ENCODE measurements around the gene TRPM2. TPM values are rescaled to one million over a fixed set of nuclear protein-coding genes. Genes with fewer than 3 reads are reported as not detected.

TRPM2 gene
- total RNA-seq, 2 donors from 2014 or later, result 1.6 to 12.5 TPM

DNA sequence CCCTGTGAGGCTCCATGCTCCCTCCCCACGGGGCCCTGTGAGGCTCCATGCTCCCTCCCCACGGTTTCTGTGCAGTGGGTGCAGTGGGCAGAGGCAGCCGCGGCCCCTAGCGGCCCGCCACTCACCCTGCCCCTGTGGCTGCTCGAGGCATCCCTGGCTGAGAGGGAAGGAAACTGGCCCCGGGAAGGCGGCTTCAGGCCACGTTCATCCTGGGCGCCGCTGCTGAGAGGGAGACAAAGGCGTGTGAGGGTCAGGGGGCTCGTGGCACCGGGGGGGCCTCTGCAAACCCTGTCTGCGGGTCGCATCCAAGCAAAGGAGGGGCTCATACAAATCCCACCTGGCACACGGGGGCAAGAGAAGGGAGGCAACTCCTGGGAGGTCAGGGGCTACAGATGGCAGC, 22.7 kb upstream of the TRPM2 start:
- H3K27ac ChIP-seq (ENCODE audit: low read depth, low read length), result no peak overlapping the region
- H3K9ac ChIP-seq (ENCODE audit: extremely low read depth, low read length, poor library complexity, severe bottlenecking), result no peak overlapping the region
- H3K9me3 Mint-ChIP-seq, result no peaks in the 10 kb centered on the region
- no peaks in the 10 kb centered on the region for H3K27me3 ChIP-seq (ENCODE audit: control insufficient read depth, insufficient read depth, low read length, poor library complexity, severe bottlenecking)
- H3K4me1 Mint-ChIP-seq, result no peaks in the 10 kb centered on the region
- H3K36me3 Mint-ChIP-seq (ENCODE audit: low read depth), result peaks cover 4% of the 10 kb centered on the region
- no peaks in the 10 kb centered on the region for H3K27me3 Mint-ChIP-seq (ENCODE audit: insufficient read depth)
- 91 to 94% methylated on average over 12 to 18 of the region's 18 CpGs for WGBS, 2 experiments (ENCODE audit: insufficient coverage in 1 of 2, insufficient read length in 1 of 2)
- TF ChIP-seq, protein P1, sequence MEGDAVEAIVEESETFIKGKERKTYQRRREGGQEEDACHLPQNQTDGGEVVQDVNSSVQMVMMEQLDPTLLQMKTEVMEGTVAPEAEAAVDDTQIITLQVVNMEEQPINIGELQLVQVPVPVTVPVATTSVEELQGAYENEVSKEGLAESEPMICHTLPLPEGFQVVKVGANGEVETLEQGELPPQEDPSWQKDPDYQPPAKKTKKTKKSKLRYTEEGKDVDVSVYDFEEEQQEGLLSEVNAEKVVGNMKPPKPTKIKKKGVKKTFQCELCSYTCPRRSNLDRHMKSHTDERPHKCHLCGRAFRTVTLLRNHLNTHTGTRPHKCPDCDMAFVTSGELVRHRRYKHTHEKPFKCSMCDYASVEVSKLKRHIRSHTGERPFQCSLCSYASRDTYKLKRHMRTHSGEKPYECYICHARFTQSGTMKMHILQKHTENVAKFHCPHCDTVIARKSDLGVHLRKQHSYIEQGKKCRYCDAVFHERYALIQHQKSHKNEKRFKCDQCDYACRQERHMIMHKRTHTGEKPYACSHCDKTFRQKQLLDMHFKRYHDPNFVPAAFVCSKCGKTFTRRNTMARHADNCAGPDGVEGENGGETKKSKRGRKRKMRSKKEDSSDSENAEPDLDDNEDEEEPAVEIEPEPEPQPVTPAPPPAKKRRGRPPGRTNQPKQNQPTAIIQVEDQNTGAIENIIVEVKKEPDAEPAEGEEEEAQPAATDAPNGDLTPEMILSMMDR (conservative IDR thresholded peaks at IDR 0.05), result no peak
- H3K27ac Mint-ChIP-seq, result no peak overlapping the region
- no peak overlapping the region for H3K4me3 ChIP-seq (ENCODE audit: low read length)
- H3K36me3 ChIP-seq (ENCODE audit: control insufficient read depth, insufficient read depth, low read length), result no peaks in the 10 kb centered on the region
- no peak for DNase-seq
- no peaks in the 10 kb centered on the region for H3K4me1 ChIP-seq (ENCODE audit: control insufficient read depth, insufficient read depth, low read length)
- H3K9me3 ChIP-seq (ENCODE audit: control insufficient read depth, low read length), result no peaks in the 10 kb centered on the region
- no peak overlapping the region for H3K4me3 Mint-ChIP-seq

DNA sequence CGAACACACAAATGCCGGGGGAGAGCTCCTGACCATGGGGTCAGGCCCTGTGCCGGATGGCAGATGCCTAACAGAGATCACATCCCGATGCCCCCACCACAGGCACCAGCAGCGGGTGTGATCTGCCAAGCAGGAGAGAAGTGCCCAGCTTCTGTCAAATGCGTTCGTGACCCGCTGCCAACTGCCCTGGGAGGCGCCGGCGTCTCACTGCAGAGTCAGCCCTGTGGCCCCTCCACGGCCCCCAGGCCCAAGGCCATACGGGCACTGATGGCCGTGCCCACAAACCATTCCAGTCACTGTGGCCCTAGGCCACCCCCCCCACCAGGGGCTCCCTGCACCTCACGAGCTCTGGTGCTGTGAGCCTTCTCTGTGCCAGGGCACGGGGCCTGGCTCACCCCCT, 22.2 kb upstream of the TRPM2 start:
- no peaks in the 10 kb centered on the region for H3K27me3 Mint-ChIP-seq (ENCODE audit: insufficient read depth)
- no peak overlapping the region for H3K9ac ChIP-seq (ENCODE audit: extremely low read depth, low read length, poor library complexity, severe bottlenecking)
- no peak overlapping the region for H3K27ac ChIP-seq (ENCODE audit: low read depth, low read length)
- no peaks in the 10 kb centered on the region for H3K9me3 Mint-ChIP-seq
- no peak overlapping the region for H3K27ac Mint-ChIP-seq
- no peak overlapping the region for H3K4me3 ChIP-seq (ENCODE audit: low read length)
- H3K4me1 ChIP-seq (ENCODE audit: control insufficient read depth, insufficient read depth, low read length), result no peaks in the 10 kb centered on the region
- no peaks in the 10 kb centered on the region for H3K27me3 ChIP-seq (ENCODE audit: control insufficient read depth, insufficient read depth, low read length, poor library complexity, severe bottlenecking)
- peaks cover 3% of the 10 kb centered on the region for H3K36me3 ChIP-seq (ENCODE audit: control insufficient read depth, insufficient read depth, low read length)
- H3K36me3 Mint-ChIP-seq (ENCODE audit: low read depth), result peaks cover 5% of the 10 kb centered on the region
- H3K4me1 Mint-ChIP-seq, result no peaks in the 10 kb centered on the region
- 93 to 100% methylated on average over 6 to 16 of the region's 16 CpGs for WGBS, 2 experiments (ENCODE audit: insufficient coverage in 1 of 2, insufficient read length in 1 of 2)
- H3K9me3 ChIP-seq (ENCODE audit: control insufficient read depth, low read length), result no peaks in the 10 kb centered on the region
- H3K4me3 Mint-ChIP-seq, result no peak overlapping the region
- no peak for DNase-seq
- TF ChIP-seq, protein P1 (conservative IDR thresholded peaks at IDR 0.05), result no peak

DNA sequence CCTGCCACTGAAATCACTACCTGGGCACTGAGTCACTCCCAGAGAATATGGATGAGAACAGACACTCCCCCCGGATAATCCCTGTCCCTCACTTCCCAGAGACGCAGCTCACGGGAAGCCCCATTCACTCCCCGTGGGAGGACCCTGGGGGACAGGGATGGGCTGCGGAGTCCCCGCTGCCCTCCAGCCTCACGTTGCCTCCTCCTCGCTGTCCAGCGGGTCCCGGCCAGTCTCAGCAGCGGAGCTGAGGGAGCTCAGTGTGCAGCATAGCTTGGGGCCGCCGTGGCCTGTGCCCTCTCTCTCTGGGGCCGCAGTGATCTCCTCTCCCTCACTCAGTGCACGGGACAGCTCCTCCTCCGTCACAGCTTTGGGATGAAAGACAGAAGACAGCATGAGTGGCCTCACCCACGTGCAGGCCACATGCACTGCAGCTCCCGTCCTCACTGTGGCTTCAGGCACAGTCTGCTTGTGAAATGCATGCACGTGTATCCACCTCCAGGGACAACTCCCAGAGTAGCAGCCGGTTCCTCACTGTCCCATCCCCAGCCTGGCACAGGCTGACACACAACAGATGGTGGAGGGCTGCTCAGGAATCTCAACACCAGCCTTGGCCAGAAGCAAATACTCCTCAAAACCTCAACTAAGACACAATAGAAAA, 21.6 kb upstream of the TRPM2 start:
- H3K27me3 Mint-ChIP-seq (ENCODE audit: insufficient read depth), result no peaks in the 10 kb centered on the region
- Histone ChIP-seq H3K4me1 (ENCODE audit: control insufficient read depth, insufficient read depth, low read length) (no peaks in the 10 kb centered on the region), H3K36me3 (ENCODE audit: control insufficient read depth, insufficient read depth, low read length) (peaks cover 8% of the 10 kb centered on the region), H3K4me3 (ENCODE audit: low read length) (no peak overlapping the region), H3K9ac (ENCODE audit: extremely low read depth, low read length, poor library complexity, severe bottlenecking) (no peak overlapping the region), H3K27me3 (ENCODE audit: control insufficient read depth, insufficient read depth, low read length, poor library complexity, severe bottlenecking) (no peaks in the 10 kb centered on the region), H3K27ac (ENCODE audit: low read depth, low read length) (no peak overlapping the region), H3K9me3 (ENCODE audit: control insufficient read depth, low read length) (no peaks in the 10 kb centered on the region)
- H3K36me3 Mint-ChIP-seq (ENCODE audit: low read depth), result peaks cover 9% of the 10 kb centered on the region
- 93 to 94% methylated on average over 18 to 20 of the region's 20 CpGs for WGBS, 2 experiments (ENCODE audit: insufficient coverage in 1 of 2, insufficient read length in 1 of 2)
- no peak for DNase-seq
- no peaks in the 10 kb centered on the region for H3K9me3 Mint-ChIP-seq
- TF ChIP-seq, protein P1 (conservative IDR thresholded peaks at IDR 0.05), result no peak
- H3K27ac Mint-ChIP-seq, result peak overlapping the region; percentile 59
- no peaks in the 10 kb centered on the region for H3K4me1 Mint-ChIP-seq
- H3K4me3 Mint-ChIP-seq, result no peak overlapping the region

Measured in endodermal cell (in vitro differentiated cells).